AG09319 (cell line): Measurements from ENCODE around the gene GSC.

Source experiments
- DNase-seq: peaks from one replicate; pipeline ENCODE4 v3.0.0-alpha.2; 2010; ENCODE audit warnings: low read depth; ENCODE audit errors: extremely low read depth
- CTCF ChIP-seq: IDR thresholded peaks from 2 replicates; pipeline ENCODE4 v1.5.1; 2011; ENCODE audit warnings: low read depth, mild to moderate bottlenecking, inconsistent platforms, low read length, moderate library complexity

Gene GSC

DNA sequence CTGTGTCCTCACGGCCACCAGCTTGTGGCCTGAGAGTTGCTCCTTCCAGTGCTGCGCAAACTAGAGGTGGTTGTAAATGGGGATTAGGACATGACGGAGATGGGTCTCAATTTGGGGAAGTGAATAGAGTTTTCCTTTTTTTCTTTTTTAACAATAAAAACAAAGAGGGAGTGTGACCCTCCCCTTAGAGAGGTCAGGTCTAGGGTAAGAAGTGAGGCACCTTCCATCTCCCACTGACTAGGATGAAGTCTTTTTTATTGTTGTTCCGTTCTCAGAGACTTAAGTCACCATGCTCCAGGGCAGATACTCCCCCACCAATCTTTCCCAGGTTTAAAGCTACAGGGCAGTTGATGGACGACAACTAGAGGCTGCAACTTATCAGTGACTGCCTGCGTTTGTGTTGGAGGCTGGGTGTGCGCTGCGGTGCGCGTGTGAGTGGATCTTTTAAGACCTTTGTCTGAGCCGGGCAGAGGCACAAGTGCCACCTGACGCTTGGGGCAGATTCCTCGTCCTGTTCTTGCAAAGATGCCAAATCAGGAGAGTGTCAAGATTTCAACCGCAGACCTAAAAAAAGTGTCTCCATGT, 2.1 kb upstream of the GSC start:
- DNase-seq: no peak
- no peak for TF ChIP-seq CTCF

- DNase-seq: no peak
- TF ChIP-seq CTCF: no peak
These were observed 1.4 kb upstream of the GSC start for GRCh38 chr14:94771158-94771905.

DNA sequence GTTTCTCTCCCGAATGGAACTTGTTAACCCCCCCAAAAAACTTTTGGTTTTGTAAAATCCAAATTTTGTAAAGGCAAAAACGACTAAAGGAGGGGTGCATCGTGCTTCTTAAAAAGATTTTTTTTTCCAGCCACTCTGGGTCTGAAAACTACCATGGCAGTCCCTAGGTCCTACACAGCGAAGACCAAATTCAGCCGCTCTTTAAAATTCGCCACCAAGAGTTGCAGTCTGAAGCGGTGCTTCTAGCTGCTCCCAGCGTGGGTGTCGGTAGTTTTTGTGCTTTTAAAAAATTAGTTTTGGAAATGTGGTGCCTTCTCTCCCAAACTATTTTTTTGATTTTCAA, 873 bp upstream of the GSC start:
- TF ChIP-seq CTCF: no peak
- DNase-seq: no peak

GRCh38 chr14:94770251-94770749, 387 bp upstream of the GSC start:
- no peak for DNase-seq
- TF ChIP-seq CTCF: no peak

- no peak for DNase-seq
- TF ChIP-seq CTCF: no peak; the same call in 1 of the 2 replicates
These were observed 1.2 kb downstream of the GSC start for GRCh38 chr14:94768521-94769390.

GRCh38 chr14:94768141-94768520, 1.8 kb downstream of the GSC start:
- no peak for DNase-seq
- no peak for TF ChIP-seq CTCF
